Naive thymus-derived CD4-positive, alpha-beta T cell (primary cell): ENCODE data around the gene OR7A17. TPM values are rescaled to one million over a fixed set of nuclear protein-coding genes. Genes with fewer than 3 reads are reported as not detected.

ENCODE experiments used
- ATAC-seq: fragments of 150-1000 bp; cut with Tn5 transposase; 2 replicates; pipeline ENCODE4 v1.10.0; 2021; ENCODE audit warnings: mild to moderate bottlenecking, moderate library complexity
- CTCF ChIA-PET: fragments of 350-600 bp; sonication (Branson Sonifier 250); formaldehyde crosslinking; loops from one replicate; lab custom pipeline; 2021; ENCODE audit warnings: antibody characterized with exemption; lab: Charles Lee
- POLR2A ChIA-PET: fragments of 350-600 bp; sonication (Branson Sonifier 250); formaldehyde crosslinking; loops from one replicate; lab custom pipeline; 2021; ENCODE audit warnings: antibody characterized with exemption, inconsistent platforms; lab: Charles Lee
- DNase-seq, 9 donors: peaks; one replicate each; pipeline versions ENCODE4 v3.0.0 to v3.0.0-alpha.2; 2020 to 2022; ENCODE audit warnings: mixed read lengths in 1 of 9
- H3K27ac ChIP-seq: one replicate; pipeline ENCODE4 v1.7.0; 2013; ENCODE audit warnings: mild to moderate bottlenecking, low read depth, low read length, moderate library complexity
- H3K27me3 ChIP-seq, 2 donors: one replicate each; pipeline ENCODE4 v1.7.0; 2013; ENCODE audit warnings: low read length in 2 of 2, mild to moderate bottlenecking in 2 of 2, moderate library complexity in 2 of 2; ENCODE audit not compliant: control insufficient read depth in 2 of 2, insufficient read depth in 2 of 2
- H3K36me3 ChIP-seq, 3 experiments: 1 replicate in 2 of 3; 2 replicates in 1 of 3; pipeline ENCODE4 v1.7.0; 2013; ENCODE audit warnings: low read length in 3 of 3, mild to moderate bottlenecking in 3 of 3, moderate library complexity in 1 of 3; ENCODE audit not compliant: insufficient read depth in 3 of 3, control insufficient read depth in 2 of 3
- H3K4me1 ChIP-seq, 2 donors: one replicate each; pipeline ENCODE4 v1.7.0; 2013; ENCODE audit warnings: low read length in 2 of 2, mild to moderate bottlenecking in 2 of 2, moderate library complexity in 1 of 2; ENCODE audit not compliant: control insufficient read depth in 2 of 2, insufficient read depth in 2 of 2
- H3K4me3 ChIP-seq: 2 replicates; pipeline ENCODE4 v1.7.0; 2013; ENCODE audit warnings: mild to moderate bottlenecking, low read length
- H3K9me3 ChIP-seq, 3 experiments: 1 replicate in 2 of 3; 2 replicates in 1 of 3; pipeline ENCODE4 v1.7.0; 2013; ENCODE audit warnings: low read length in 3 of 3; ENCODE audit not compliant: control insufficient read depth in 2 of 3
- H3K27ac Mint-ChIP-seq, 9 donors: one replicate each; pipeline ENCODE4 v1.8.0; 2020 to 2022; ENCODE audit warnings: mixed read lengths in 9 of 9, mild to moderate bottlenecking in 8 of 9, moderate library complexity in 5 of 9, inconsistent platforms in 2 of 9
- H3K27me3 Mint-ChIP-seq, 5 donors: one replicate each; pipeline ENCODE4 v1.8.0; 2021 to 2022; ENCODE audit warnings: mixed read lengths in 5 of 5, mild to moderate bottlenecking in 1 of 5
- H3K36me3 Mint-ChIP-seq, 5 donors: one replicate each; pipeline ENCODE4 v1.8.0; 2020 to 2022; ENCODE audit warnings: mixed read lengths in 5 of 5, mild to moderate bottlenecking in 3 of 5, inconsistent platforms in 1 of 5
- H3K4me1 Mint-ChIP-seq, 7 donors: one replicate each; pipeline ENCODE4 v1.8.0; 2020 to 2022; ENCODE audit warnings: mixed read lengths in 7 of 7, mild to moderate bottlenecking in 3 of 7, inconsistent platforms in 1 of 7
- H3K4me3 Mint-ChIP-seq, 10 donors: one replicate each; pipeline ENCODE4 v1.8.0; 2020 to 2022; ENCODE audit warnings: mild to moderate bottlenecking in 10 of 10, mixed read lengths in 10 of 10, moderate library complexity in 6 of 10, inconsistent platforms in 2 of 10
- H3K9me3 Mint-ChIP-seq, 11 donors: one replicate each; pipeline ENCODE4 v1.8.0; 2020 to 2022; ENCODE audit warnings: mixed read lengths in 11 of 11, mild to moderate bottlenecking in 4 of 11, inconsistent platforms in 1 of 11, moderate library complexity in 1 of 11
- intact Hi-C, 2 donors: fragments of 100-400 bp; cut with micrococcal nuclease; formaldehyde crosslinking; loops; one replicate each; pipeline ENCODE4 v1.15.1; 2023
- polyA plus RNA-seq, 2 donors: library from polyadenylated mRNA; unstranded; fragments of 300-500 nt; fragmentation: Illumina TruSeq; gene quantifications; one replicate each; pipeline ENCODE4 v1.2.3, GENCODE V29; 2021
- total RNA-seq, 6 experiments: library from RNA in 5 of 6; stranded (reverse) in 5 of 6; gene quantifications; 1 replicate in 5 of 6; 2 replicates in 1 of 6; pipeline ENCODE4 v1.2.3 and lab custom pipeline; 2021 to 2026

OR7A17 gene
- total and polyA plus RNA-seq, 7 experiments from 2014 or later = not detected

DNA sequence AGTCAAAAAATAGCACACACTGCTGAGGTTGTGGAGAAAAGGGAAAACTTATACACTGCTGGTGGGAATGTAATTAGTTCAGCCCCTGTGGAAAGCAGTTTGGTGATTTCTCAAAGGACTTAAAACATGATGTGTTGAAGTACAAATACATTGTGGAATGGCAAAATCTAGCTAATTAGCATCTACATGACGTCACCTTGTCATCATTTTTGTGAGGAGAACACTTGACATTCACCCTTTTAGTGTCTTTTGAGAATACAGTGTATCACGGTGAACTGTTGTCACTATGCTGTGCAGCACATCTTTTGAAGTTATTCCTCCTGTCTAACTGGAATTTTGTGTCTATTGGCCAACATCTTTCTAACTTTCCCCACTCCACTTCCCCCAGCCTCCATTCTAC is 42.8 kb downstream of the OR7A17 start:
- H3K36me3 ChIP-seq = no peaks in the 10 kb centered on the region
- CTCF ChIA-PET = no interaction called here
- H3K27me3 Mint-ChIP-seq = peaks cover 0 to 47% (median 44%) of the 10 kb centered on the region in 5 donors
- no peak overlapping the region for H3K4me3 ChIP-seq
- no peak overlapping the region for H3K27ac Mint-ChIP-seq
- intact Hi-C loops = no loop called here
- H3K4me3 Mint-ChIP-seq = no peak overlapping the region
- POLR2A ChIA-PET = no interaction called here
- H3K36me3 Mint-ChIP-seq = no peaks in the 10 kb centered on the region
- no peaks in the 10 kb centered on the region for H3K9me3 ChIP-seq
- DNase-seq (no peak), ATAC-seq (no peak)
- peaks cover 0 to 7% (median 0%) of the 10 kb centered on the region in 11 donors for H3K9me3 Mint-ChIP-seq
- no peaks in the 10 kb centered on the region for H3K4me1 ChIP-seq
- H3K27ac ChIP-seq = no peak overlapping the region
- no peaks in the 10 kb centered on the region for H3K4me1 Mint-ChIP-seq
- no peaks in the 10 kb centered on the region for H3K27me3 ChIP-seq

DNA sequence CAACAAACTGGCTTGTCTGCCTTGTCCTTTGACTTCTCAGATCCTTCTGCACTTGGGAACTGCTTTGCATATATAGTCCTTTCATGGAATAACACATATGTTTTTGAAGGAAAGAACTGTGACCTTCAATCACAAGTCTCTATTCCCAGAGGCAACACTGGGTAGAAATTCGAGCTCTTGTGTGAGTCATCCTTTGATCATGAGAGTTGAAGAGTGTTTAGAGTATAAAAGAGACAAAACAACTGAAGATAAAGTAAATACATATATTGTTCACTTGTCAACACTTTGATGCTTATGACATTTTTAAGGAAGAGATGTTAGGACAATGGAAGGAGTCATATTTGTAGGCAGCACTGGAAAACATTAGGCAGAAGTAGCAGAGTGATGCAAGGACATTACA is 45.7 kb downstream of the OR7A17 start:
- POLR2A ChIA-PET = no interaction called here
- Mint-ChIP-seq H3K4me1 (no peaks in the 10 kb centered on the region), H3K27ac (no peak overlapping the region), H3K27me3 (peaks cover 0 to 49% (median 38%) of the 10 kb centered on the region in 5 donors), H3K4me3 (no peak overlapping the region), H3K36me3 (no peaks in the 10 kb centered on the region), H3K9me3 (peaks cover 0 to 7% (median 0%) of the 10 kb centered on the region in 11 donors)
- no peaks in the 10 kb centered on the region for H3K36me3 ChIP-seq
- no peak for DNase-seq
- H3K27ac ChIP-seq = no peak overlapping the region
- H3K27me3 ChIP-seq = no peaks in the 10 kb centered on the region
- CTCF ChIA-PET = no interaction called here
- no peaks in the 10 kb centered on the region for H3K9me3 ChIP-seq
- intact Hi-C loops = no loop called here
- no peak for ATAC-seq
- H3K4me3 ChIP-seq = no peak overlapping the region
- H3K4me1 ChIP-seq = no peaks in the 10 kb centered on the region

- Histone ChIP-seq H3K4me1 (no peaks in the 10 kb centered on the region), H3K27ac (no peak overlapping the region), H3K4me3 (no peak overlapping the region), H3K36me3 (no peaks in the 10 kb centered on the region), H3K27me3 (no peaks in the 10 kb centered on the region), H3K9me3 (no peaks in the 10 kb centered on the region)
- no peak for DNase-seq
- intact Hi-C loops = no loop called here
- Mint-ChIP-seq H3K4me3 (no peak overlapping the region), H3K36me3 (no peaks in the 10 kb centered on the region), H3K4me1 (no peaks in the 10 kb centered on the region), H3K27ac (no peak overlapping the region), H3K9me3 (peaks cover 0 to 3% (median 0%) of the 10 kb centered on the region in 11 donors), H3K27me3 (peaks cover 0 to 42% (median 21%) of the 10 kb centered on the region in 5 donors)
- ChIA-PET POLR2A (no interaction called here), CTCF (no interaction called here)
- ATAC-seq = no peak
Measured at GRCh38 chr19:14837391-14837790, 48.5 kb downstream of the OR7A17 start.

GRCh38 chr19:14835011-14835410 is 50.9 kb downstream of the OR7A17 start, which contains the start of the genes OR7A5 and OR7C1:
Gene OR7A5, minus strand, starts transcription at chr19:14835185. Its CDS starts 6,944 bp downstream, at chr19:14828241.
Gene OR7C1, minus strand, starts transcription at chr19:14835185. Its CDS starts 35,049 bp downstream, at chr19:14800136.
- H3K4me1 Mint-ChIP-seq = no peaks in the 10 kb centered on the region
- H3K27ac Mint-ChIP-seq = no peak within 1 kb of the TSS

GRCh38 chr19:14830702-14831101 is 55.2 kb downstream of the OR7A17 start:
- intact Hi-C loops = no loop called here
- H3K9me3 Mint-ChIP-seq = no peaks in the 10 kb centered on the region
- Histone ChIP-seq H3K4me1 (no peaks in the 10 kb centered on the region), H3K36me3 (no peaks in the 10 kb centered on the region), H3K27me3 (no peaks in the 10 kb centered on the region), H3K9me3 (no peaks in the 10 kb centered on the region), H3K4me3 (no peak overlapping the region), H3K27ac (no peak overlapping the region)
- DNase-seq = no peak
- H3K4me1 Mint-ChIP-seq = no peaks in the 10 kb centered on the region
- CTCF ChIA-PET = no interaction called here
- H3K4me3 Mint-ChIP-seq = no peak overlapping the region
- H3K27ac Mint-ChIP-seq = no peak overlapping the region
- no peak for ATAC-seq
- peaks cover 0 to 47% (median 34%) of the 10 kb centered on the region in 5 donors for H3K27me3 Mint-ChIP-seq
- POLR2A ChIA-PET = no interaction called here
- no peaks in the 10 kb centered on the region for H3K36me3 Mint-ChIP-seq

More at GRCh38 chr19:14835011-14835410, 50.9 kb downstream of the OR7A17 start, which contains the start of the genes OR7A5 and OR7C1:
- Histone ChIP-seq H3K4me1 (no peaks in the 10 kb centered on the region), H3K36me3 (no peaks in the 10 kb centered on the region), H3K27me3 (no peaks in the 10 kb centered on the region), H3K9me3 (no peaks in the 10 kb centered on the region), H3K27ac (no peak within 1 kb of the TSS), H3K4me3 (no peak within 1 kb of the TSS)
- DNase-seq (no peak), ATAC-seq (no peak)
- Mint-ChIP-seq H3K4me3 (no peak within 1 kb of the TSS), H3K27me3 (peaks cover 0 to 32% (median 9%) of the 10 kb centered on the region in 5 donors), H3K9me3 (peaks cover 0 to 2% (median 0%) of the 10 kb centered on the region in 11 donors), H3K36me3 (no peaks in the 10 kb centered on the region)
- intact Hi-C loops = no loop called here
- POLR2A ChIA-PET = no interaction called here
- CTCF ChIA-PET = no interaction called here

Other genes starting within 250 kb of the OR7A17 start
- gene ADGRE3, start 211.3 kb downstream of the OR7A17 start, total RNA-seq = 1 to 10 TPM in 2 of 5 experiments, not detected in 3; 1.0 to 4.9 TPM
- gene ADGRE3, start 211.3 kb downstream of the OR7A17 start, polyA plus RNA-seq = not detected
- gene ZNF333, start 196.1 kb downstream of the OR7A17 start, total RNA-seq = 10 to 100 TPM; 15.4 to 56.3 (median 34.7) TPM
- gene ZNF333, start 196.1 kb downstream of the OR7A17 start, polyA plus RNA-seq = 10 to 100 TPM in 1 of 2 donors, 1 to 10 TPM in 1; 9.1 to 10.0 TPM
- gene ADGRE2, start 107.6 kb downstream of the OR7A17 start, total RNA-seq = 10 to 100 TPM in 2 of 5 experiments, 1 to 10 TPM in 1, under 1 TPM in 2; 0.13 to 66.6 (median 1.5) TPM
- gene ADGRE2, start 107.6 kb downstream of the OR7A17 start, polyA plus RNA-seq = under 1 TPM; 0.07 to 0.08 TPM
- gene OR7A5, start 50.9 kb downstream of the OR7A17 start, total RNA-seq = not detected
- gene OR7A5, start 50.9 kb downstream of the OR7A17 start, polyA plus RNA-seq = not detected
- not detected for gene OR7C1, start 50.9 kb downstream of the OR7A17 start, total RNA-seq
- gene OR7C1, start 50.9 kb downstream of the OR7A17 start, polyA plus RNA-seq = not detected
- not detected for gene OR7A10, start 37.2 kb downstream of the OR7A17 start, total RNA-seq
- not detected for gene OR7A10, start 37.2 kb downstream of the OR7A17 start, polyA plus RNA-seq
- gene OR7C2, start 55.4 kb upstream of the OR7A17 start, total RNA-seq = not detected
- gene OR7C2, start 55.4 kb upstream of the OR7A17 start, polyA plus RNA-seq = not detected
- gene SLC1A6, start 93.7 kb upstream of the OR7A17 start, total RNA-seq = not detected
- gene SLC1A6, start 93.7 kb upstream of the OR7A17 start, polyA plus RNA-seq = not detected
- gene CASP14, start 163.3 kb upstream of the OR7A17 start, total RNA-seq = not detected
- gene CASP14, start 163.3 kb upstream of the OR7A17 start, polyA plus RNA-seq = not detected
- not detected for gene OR1I1, start 196.1 kb upstream of the OR7A17 start, total RNA-seq
- gene OR1I1, start 196.1 kb upstream of the OR7A17 start, polyA plus RNA-seq = not detected
- 1 to 10 TPM in 2 of 5 experiments, under 1 TPM in 2, not detected in 1; 0.41 to 2.1 (median 1.2) TPM for gene SYDE1, start 221.3 kb upstream of the OR7A17 start, total RNA-seq
- under 1 TPM; 0.12 to 0.15 TPM for gene SYDE1, start 221.3 kb upstream of the OR7A17 start, polyA plus RNA-seq